GM19099 (cell line): Measurements from ENCODE around the gene SNIP1.
A peak's percentile ranks its signal among the peaks of the same experiment; 100 is the strongest.

Source experiments
- POLR2A ChIP-seq: IDR thresholded peaks from 3 replicates; pipeline ENCODE4 v1.6.1; 2011; ENCODE audit warnings: low read depth; ENCODE audit not compliant: insufficient read length; ENCODE audit errors: extremely low read depth

The SNIP1 gene, protein sequence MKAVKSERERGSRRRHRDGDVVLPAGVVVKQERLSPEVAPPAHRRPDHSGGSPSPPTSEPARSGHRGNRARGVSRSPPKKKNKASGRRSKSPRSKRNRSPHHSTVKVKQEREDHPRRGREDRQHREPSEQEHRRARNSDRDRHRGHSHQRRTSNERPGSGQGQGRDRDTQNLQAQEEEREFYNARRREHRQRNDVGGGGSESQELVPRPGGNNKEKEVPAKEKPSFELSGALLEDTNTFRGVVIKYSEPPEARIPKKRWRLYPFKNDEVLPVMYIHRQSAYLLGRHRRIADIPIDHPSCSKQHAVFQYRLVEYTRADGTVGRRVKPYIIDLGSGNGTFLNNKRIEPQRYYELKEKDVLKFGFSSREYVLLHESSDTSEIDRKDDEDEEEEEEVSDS

DNA sequence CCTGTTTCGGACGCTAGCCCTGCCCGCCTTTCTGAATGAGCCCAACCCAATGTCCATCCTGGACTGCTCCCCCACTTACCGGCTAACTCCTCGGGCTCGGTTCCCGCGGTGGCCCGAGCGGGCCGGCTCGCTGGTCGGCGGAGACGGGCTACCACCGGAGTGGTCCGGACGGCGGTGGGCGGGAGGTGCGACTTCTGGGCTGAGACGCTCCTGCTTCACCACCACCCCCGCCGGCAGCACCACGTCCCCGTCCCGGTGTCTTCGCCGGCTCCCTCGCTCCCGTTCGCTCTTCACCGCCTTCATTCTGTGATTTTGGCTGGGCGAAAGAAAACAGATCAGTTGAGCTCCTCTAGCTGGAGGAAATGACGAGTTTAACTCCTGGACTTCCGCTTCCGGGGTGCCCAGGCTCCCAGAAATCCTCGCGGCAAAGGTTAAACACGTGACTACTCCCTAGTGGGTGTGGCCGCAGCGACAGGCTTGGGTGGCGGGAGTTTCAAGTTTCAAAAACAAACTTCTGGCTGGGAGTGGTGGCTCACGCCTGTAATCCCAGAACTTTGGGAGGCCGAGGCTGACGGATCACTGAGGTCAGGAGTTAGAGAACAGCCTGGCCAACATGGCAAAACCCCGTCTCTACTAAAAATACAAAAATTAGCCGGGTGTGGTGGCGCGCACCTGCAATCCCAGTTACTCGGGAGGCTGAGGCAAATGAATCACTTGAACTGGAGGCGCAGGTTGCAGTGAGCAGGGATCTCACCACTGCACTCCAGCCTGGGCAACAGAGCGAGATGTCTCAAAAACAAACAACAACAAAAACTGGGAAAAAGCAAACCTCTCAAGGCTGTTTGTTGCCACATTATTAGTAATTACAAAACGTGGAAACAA lies at the start of gene SNIP1:
TSS of gene SNIP1 (minus strand) at position 367 of the 882 bp plus-strand sequence. CDS start at position 303, 64 bp downstream.
- TF ChIP-seq POLR2A: peak; percentile 83

DNA sequence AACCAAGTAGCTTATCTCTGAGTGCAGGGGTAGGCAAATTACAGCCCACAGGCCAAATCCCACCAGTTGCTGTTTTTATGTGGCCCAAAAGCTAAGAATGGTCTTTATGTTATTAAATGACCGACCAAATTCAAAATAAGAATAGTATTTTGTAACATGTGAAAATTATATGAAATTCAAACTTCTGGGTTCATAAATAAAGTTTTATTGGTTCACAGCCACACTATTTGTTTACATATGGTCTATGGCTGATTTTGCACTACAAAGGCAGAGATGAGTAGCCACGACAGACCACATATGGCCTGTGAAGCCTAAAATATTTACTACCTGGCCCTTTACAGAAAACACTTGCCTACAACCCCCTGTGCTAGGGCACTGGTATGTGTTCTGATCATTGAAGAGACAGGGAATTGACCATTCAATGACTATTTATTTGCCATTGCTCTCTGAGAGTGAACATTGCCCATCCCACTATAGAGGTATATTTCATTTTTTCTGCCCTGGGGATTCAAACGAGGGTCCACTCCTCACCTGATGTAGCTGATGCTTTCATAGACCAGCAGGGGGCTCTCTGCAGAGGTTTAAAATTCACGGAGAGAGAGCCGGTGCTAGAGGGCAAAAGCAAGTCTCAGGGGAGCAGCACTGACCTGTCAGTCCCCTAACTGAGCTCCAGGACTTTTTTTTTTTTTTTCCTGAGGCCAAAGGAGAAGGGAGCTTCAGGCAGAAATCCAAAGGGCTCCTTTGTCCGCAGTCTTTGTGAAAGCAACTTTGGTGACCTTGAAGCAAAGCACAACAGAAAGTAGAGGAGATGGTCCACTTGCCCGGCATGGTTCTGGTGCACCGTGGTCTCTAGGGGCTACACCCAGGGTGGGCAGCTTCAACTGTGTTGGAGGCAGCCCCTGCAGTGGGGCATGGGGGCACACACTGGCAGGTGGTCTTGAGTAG lies 48.9 kb upstream of the SNIP1 start:
- TF ChIP-seq POLR2A: no peak

DNA sequence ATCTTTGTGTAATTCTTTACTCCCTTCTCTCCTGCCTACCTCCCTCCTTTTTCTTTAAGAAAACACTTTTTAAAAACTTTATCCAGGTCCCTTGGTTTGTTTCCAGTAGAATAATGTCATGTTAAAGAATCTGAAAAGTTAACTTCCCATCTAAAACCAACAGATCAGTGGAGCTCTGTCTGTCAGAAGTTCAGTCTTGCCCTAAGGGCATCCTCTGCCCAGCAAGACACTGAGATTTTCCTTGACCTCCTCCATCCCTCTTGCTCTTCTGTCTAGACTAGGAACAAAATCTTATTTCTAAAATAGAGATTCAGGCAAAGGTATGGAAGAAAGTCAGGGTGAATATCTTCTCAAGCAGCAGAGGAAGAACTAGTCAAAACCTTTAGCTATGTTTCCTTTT lies 47.3 kb upstream of the SNIP1 start:
- TF ChIP-seq POLR2A: no peak

DNA sequence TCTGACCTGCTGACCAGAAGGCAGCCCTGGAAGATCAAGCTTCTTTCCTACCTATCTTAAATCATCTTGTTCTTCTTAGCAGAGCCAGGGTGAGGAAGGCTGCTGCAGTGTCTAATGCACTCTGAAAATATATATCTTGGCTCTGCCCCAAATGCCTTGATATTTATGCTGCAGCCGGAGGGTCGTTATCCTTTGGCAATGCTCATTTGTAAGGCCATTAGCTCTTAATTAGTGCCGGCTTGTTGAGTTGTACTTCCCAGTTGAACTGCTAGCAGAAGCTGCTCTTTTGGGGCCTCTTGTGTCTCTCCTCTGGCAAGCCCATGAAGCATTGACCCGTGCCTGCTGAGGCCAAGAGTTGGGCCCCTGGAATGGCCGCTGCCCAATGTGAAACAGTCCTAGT lies 45.8 kb upstream of the SNIP1 start:
- TF ChIP-seq POLR2A: no peak

DNA sequence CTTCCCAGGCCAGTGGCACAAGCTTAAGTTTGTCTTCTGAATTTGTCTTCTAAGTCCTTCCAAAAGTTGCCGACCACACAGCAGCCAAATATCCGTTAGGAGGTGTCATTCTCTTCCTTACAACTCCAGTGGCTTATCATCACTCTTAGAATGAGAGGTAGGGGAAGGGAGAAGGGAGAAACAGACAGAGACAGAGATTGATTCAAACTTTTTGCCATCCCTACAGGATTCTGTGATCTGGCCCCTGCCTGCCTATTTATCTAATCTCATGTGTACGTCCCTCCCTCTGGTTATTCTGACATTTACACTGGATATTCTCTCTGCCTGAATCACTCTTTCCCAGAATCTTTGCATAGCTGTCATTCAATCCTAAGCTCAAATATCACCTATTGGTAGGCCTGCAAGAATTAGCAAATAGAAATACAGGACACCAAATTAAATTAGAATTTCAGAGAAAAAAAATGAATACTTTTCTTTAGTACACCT lies 42.1 kb upstream of the SNIP1 start:
- TF ChIP-seq POLR2A: no peak

DNA sequence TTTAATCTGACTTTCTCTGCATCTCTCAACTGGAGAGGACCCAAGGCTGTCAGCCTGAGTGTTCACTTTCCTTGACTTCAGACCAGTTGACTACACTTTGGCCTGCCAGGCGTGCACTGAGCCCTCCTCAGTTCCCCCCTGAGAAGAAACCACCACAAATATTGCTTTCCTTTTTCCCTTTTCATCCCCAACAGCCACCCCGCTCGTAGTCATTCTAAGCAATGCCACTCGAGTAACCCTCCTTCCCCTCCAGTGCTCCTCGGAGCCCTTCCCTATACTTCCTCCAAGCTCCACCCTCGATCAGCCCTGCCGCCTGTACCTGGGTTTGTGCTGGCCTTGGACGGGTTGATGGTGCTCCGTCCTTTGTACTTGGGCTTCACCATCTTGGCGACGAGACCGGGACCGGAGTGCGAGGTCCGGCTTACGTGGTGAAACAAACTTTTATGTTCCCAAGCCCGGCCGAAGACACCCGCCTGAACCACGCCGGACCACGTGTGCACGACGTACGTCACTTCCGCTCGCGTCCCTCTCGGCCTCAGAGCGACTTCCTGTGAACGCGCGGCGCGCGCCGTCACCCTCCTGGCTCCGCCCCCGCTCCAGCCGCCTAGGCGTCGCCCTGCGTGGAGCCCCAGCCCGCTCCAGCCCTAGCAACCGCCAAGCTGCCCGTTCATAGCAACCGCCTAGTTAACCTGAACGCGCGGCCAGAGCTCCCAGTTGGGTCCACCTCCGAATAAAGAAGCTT lies 41.5 kb upstream of the SNIP1 start, which contains the start of gene GNL2:
TSS of gene GNL2 (minus strand) at position 498 of the 742 bp plus-strand sequence. CDS start at position 383, 115 bp downstream.
- TF ChIP-seq POLR2A: peak; percentile 92

DNA sequence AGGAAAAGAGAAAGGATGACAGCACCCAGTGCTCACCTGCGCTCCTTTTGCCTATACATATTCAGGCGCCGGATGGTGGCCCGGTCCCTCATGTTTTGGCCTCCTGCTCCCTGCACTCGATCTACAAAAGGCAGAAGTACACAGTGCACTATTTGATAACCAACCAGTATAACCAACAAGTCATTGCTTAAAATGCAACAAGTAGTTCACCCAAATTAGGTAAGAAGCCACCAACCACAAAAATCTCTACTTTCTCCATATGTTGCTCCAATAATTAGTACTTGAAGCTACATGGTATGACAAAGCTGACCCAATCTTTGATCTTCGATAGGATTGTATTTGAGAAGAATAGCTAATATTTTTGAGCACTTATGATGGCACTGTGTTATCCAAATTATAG lies 39.6 kb upstream of the SNIP1 start:
- no peak for TF ChIP-seq POLR2A

DNA sequence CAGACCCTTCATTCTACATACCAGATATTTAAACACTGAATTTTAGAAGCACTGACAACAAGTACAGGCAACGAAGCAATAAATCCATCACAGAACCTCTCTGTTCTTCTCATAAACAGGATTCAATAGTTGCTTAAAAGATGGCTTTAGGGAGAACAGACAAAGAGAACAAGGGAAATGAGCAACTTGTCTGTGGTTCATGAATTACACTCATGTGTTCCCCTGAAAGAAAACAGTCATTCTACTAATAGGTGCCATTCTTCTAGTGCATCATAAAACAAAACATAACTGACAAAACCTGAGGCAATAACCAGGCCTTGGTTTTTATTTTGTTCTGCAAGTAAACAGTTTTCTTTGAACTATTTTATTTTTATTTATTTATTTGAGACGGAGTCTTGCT lies 34.8 kb upstream of the SNIP1 start:
- no peak for TF ChIP-seq POLR2A

DNA sequence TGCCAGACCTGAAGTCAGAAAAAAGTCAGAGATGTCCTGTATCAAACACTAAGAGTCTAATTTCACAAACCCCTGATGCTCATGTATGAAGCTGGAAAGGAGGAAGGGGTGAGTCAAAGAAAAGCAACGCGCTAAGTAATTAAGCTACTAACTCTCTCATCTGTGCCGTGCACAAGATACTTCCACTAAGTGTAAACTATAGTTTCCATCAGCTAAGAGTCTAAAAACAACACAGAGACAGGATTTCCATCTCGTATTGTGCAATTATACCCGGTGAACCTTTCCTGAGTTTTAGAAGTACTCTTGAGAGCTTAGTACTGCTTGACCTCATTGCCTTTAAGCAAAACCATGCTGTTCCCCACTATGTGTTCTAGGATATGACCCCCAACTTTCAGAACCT lies 21.6 kb upstream of the SNIP1 start:
- TF ChIP-seq POLR2A: no peak

DNA sequence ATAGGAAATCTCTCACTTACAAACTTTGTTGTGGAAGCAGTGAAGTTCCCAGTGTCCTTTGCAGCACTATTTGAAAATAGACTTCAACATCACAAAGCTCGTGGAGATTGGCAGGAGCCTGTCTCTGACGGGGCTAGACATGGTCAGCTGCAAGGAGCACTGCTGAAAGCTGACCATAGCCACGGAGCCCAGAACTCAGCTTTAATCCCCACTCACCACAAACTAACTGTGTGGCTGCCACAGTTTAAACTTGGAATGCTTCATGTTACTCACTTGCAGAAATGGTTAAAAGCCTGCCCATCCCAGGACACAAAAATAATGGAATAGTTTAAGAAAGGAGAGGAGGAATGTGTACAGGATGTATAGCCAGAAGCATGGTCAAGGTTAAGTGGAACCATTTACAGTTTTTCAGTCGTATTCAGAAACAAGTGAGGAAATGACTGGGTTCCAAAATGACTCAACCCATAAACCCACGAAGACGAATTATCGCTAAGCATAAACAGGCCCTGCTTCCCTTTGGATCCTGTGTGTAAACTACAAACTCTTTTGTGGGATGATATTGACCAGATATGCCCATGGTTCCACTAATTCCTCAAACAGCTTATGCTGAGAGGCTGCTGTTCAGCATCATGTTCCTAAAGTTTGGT lies 20.9 kb upstream of the SNIP1 start:
- no peak for TF ChIP-seq POLR2A

DNA sequence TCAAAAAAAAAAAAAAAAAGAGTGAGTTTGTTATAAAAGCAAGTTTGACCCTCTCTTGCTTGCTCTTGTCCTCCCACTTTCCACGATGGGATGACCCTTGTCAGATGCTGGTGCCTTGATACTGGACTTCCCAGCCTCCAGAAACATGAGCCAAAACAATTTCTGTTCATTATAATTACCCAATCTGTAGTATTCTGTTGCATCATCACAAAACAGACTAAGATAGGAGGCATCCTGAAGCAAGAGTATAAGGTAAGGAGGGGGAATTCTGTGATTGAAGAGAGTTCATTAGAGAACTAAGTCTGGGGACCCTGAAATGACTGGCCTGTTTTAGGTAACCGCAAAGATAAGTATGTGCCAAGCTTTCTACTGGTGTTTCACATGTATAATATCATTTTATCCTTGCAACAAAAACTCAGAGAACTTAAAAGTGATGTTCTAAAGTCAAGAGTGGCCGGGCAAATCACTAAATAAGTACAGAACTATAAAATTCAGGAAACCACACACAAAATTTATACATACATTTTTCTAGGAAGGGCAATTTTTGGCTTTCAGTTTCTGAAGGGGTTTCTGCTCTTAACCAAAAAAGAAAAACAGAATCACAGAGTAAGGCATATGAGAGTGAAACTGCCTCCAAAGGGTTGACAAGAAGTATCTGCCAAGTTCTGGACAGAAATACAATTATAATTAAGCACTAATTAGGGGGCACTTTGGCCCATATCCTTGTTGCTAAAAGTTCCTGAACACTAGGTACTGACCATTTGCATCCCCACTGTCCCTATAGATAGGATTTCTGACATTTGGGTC lies 16.6 kb upstream of the SNIP1 start:
- no peak for TF ChIP-seq POLR2A

DNA sequence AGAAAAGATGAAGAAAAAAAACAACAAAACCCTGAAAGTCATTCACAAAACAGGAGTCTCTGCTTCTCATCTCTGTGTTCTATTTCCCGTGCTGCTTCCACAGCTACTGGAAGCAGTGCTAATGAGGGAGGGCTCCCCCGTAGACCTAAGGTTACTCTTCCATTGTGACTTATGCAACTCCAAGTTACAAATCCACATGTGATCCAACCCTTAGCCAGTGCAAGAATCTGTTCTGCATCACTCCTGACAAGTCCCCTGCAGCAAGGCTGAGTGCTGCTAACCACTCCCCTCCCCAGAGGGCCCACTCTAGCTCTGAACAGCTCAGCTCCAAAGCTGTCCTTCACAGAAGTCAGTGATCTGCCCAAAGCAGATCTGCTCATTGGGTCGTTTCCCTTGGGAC lies 12.9 kb upstream of the SNIP1 start:
- no peak for TF ChIP-seq POLR2A

DNA sequence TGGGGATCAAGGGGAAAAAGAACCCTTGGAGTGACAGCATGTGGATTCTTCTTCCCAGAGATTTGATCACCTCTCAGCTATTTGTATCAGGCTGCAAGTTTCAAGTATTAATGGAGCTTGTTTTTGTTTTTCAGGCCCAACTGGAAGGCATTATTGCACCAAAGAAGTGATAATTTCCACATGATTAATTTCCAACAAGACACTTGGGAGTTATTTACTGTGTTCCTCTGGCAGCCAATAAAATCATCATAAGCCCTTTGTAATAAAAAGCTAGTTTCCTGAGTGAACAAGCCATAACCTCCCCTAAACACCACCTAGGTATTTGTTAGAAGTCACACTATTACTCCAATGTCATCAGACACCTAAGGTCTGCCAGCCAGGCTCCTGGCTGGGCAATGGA lies 10.8 kb upstream of the SNIP1 start:
- no peak for TF ChIP-seq POLR2A
